Measurements from ENCODE around the gene PBX3.

Gene PBX3

DNA sequence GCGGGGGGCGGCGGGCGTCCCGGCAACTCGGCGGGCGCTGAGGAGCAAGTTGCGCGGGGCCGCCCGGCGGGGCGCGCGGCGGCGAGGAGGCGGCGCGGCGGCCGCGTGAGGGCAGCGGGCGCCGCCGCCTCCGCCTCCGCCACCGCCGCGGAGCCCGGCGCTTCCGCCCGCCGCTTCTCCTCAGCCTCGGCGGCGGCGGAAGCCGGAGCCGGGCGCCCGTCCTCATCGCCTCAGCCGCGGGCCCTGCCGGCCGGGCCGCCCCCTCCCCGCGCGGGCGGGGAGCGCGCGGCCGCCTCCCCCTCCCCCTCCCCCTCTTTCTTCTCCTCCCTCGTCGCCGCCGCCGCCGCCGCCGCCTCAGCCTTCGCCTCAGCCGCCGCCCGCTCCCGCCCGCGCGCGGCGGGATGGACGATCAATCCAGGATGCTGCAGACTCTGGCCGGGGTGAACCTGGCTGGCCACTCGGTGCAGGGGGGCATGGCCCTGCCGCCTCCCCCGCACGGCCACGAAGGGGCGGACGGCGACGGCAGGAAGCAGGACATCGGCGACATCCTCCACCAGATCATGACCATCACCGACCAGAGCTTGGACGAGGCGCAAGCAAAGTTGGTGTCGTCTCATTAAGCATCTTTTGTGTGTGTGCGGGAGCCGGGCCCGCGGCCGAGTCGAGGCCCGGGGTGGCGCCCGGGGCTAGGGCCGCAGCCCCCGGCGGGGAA is at the start of gene PBX3:
PBX3 (plus strand) TSS at position 321 of the 712 bp plus-strand sequence.
- peak; percentile 57 for DNase-seq (ENCODE audit: low read depth)

DNA sequence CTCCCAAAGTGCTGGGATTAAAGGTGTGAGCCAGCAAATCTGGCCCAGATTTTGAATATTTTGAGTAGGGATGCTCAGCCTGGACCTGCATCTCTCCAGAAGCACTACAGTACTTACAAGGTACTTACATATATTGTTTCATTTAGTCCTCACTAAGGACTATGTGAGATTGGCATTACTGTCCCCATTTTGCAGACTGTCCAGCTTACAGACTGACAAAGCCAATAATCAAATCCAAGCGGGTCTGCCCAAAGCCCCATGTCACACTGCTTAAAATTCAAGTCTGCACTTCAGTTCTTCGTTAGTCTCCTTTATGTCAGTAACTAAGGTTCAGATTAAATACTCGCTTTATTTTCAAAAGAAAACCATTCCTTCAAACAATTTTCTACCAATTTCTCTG is 47.3 kb upstream of the PBX3 start:
- DNase-seq (ENCODE audit: low read depth): no peak

GRCh38 chr9:125700791-125701190 is 46.4 kb upstream of the PBX3 start:
- DNase-seq (ENCODE audit: low read depth): peak; percentile 14

GRCh38 chr9:125701351-125701750 is 45.8 kb upstream of the PBX3 start:
- DNase-seq (ENCODE audit: low read depth): peak; percentile 42

DNA sequence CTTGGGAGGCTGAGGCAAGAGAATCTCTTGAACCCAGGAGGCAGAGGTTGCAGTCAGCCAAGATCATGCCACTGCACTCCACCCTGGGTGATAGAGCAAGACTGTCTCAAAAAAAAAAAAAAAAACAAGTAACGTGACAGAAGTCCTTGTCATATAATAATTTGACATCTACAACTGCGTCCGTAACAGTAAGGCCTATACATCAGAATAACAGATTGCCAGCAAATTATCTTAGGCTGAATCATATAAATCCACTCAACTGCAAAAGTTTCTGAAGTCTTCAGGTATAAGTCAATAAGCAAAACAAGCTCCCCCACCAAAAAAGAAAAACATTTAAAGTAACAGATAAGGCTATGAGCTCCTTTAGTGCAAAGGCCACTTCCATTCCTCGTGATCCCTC is 43.5 kb upstream of the PBX3 start:
- DNase-seq (ENCODE audit: low read depth): no peak

DNA sequence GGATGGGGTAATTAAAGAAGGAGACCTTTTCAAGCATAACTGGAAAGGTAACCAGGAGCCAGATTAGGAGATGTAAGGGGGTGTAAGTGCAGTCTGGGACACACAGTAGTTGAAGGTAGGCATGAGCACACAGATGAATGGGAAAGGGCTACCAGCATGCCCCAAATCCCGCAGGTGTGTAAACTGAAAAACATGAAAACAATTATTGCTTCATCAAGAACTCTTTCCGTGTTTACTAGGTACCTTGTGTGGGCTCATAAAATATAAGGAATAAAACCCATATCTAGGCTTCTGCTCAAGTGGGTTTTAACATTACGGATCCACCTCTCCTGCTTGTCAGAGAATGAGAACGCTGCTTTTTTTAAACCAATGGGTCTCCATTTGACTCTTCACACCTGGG is 41.3 kb upstream of the PBX3 start:
- no peak for DNase-seq (ENCODE audit: low read depth)

DNA sequence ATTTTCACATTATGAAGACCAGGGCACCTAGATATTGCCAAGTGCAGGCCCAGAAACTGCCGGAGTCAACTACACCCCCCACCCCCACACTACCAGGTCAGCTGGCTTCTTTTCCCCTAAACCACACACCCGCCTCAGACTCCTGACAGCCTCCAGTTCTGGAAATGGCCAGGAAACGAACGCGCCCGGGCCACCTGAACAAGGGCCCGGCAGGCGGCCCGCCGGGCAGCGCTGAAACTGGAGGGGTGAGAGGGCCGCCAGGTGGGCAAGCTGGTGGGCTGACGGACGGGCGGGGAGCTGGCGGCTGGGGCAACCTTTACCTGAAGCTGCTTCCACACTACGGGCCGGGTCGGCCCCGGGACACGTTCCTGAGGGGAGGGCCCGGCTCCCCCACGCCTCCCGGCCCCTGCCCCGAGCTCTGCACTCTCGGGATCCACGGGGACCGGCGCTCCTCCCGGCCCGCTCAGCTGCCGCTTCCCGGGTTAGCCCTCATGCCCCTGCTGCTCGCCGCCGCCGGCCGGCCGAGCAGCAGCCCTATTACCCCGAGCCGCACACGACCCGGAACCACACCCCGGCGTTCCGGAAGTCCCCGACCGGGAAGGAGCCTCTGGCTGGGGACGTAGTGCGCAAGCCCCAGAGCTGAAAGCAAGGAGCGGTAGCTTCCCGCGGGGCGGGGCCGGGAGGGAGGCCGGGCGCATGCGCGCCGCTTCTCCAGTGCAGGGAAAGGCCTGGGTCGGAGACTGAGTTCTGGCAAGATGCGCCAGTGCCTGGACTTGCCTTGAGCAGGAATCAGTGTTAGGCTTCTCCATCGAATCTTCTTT is 40.3 kb upstream of the PBX3 start, which contains the start of gene MAPKAP1:
MAPKAP1 (minus strand) TSS at position 558 of the 821 bp plus-strand sequence. CDS start 34,634 bp downstream, outside the sequence.
- peak; percentile 94 for DNase-seq (ENCODE audit: low read depth)

DNA sequence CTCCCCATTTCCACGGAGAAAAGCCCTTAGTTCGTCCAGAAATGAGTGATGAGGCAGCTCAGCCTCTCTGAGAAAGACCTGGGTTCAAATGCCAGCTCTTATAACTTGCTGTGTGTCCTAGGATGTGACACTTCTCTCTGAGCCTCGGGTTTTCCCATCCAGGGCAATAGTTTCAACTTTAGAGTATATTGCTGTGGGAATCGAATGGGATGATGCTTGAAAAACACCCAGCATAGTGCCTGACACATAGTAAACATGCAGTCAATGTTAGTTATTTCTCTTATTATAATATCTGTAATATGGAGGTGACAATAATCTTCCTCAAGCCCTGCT is 39.7 kb upstream of the PBX3 start:
- no peak for DNase-seq (ENCODE audit: low read depth)

- DNase-seq (ENCODE audit: low read depth): no peak
Observed at GRCh38 chr9:125726456-125727132, 20.6 kb upstream of the PBX3 start.

- no peak for DNase-seq (ENCODE audit: low read depth)
Observed at GRCh38 chr9:125730168-125730567, 17.0 kb upstream of the PBX3 start.

GRCh38 chr9:125732562-125732961 is 14.6 kb upstream of the PBX3 start:
- no peak for DNase-seq (ENCODE audit: low read depth)

DNA sequence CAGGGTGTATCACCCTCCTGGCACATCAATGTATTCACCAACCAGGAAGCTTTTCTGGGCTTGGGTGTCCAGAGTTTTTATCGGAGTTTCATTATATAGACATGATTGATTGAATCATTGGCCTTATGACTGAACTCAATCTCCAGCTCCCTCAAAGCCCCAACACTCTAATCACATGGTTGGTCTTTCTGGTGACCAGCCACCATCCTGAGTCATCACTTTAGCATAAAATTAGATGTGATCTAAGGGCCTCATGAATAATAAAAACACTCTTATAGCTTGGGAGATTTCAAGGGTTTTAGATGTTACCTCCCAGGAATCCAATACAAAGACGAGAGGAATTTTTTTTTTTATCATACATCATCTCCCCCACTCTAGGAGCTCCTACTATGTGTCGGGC is 7.7 kb upstream of the PBX3 start:
- no peak for DNase-seq (ENCODE audit: low read depth)

GRCh38 chr9:125742657-125743056 is 4.5 kb upstream of the PBX3 start:
- no peak for DNase-seq (ENCODE audit: low read depth)

- DNase-seq (ENCODE audit: low read depth): peak; percentile 71
Observed at GRCh38 chr9:125743682-125744428, 3.3 kb upstream of the PBX3 start.

DNA sequence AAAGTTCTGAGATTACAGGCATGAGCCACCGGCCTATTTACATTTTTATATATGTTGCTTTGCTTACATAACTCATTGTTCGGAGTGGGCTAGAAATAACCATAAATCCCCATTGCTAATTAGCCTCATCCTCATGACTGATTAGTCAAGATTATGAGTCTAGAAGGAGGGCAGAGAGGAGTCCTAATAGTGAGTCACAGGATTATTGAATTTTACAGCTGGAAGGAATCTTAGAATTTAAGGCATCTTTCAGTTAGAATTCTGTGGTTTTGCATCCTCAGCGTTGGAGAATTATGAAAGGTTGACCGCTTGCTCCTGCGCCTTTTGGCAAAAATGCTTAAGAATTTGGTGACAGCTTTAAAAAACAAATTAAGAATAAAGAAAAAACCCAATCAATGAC is 2.6 kb upstream of the PBX3 start:
- peak; percentile 81 for DNase-seq (ENCODE audit: low read depth)

- peak; percentile 60 for DNase-seq (ENCODE audit: low read depth)
Observed at GRCh38 chr9:125745018-125745417, 2.2 kb upstream of the PBX3 start.

- DNase-seq (ENCODE audit: low read depth): no peak
Observed at GRCh38 chr9:125745682-125746016, 1.5 kb upstream of the PBX3 start.

- peak; percentile 93 for DNase-seq (ENCODE audit: low read depth)
Observed at GRCh38 chr9:125746017-125746773, 978 bp upstream of the PBX3 start.

- no peak for DNase-seq (ENCODE audit: low read depth)
Observed at GRCh38 chr9:125746774-125747052, 460 bp upstream of the PBX3 start.

DNA sequence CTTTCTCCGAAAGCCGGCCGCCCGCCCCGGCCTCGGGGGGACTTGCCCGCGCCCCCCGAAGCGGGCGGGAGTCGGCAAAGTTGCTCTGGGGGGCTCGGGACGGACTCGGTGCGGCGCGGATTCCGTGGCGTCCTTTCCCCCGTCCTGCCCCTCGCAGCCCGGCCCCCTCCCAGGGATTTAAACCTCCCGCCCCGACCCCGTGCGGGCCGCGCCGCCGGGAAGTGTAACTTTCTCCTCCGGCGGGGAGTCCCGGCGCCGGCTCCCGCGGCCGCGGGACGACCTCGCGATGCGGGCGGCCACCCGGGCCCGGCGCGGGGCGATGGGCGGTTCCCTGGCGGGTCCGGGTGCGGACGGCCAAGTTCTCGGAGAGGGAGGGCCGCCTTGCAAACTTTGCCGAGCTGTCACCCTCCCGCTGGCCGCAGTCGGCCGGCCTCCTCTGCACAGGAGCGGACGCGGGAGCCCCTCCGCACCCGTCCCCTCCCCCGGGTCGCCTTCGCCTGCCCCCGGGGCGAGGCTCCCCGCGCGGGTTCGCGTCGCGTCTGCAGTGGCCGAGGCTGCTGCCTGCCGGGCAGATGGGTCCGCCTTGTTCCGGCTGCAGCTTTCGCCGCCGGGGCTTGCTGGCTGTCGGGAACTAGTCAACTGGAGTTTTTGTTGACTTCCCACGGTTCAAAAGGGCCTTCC is 732 bp downstream of the PBX3 start:
- no peak for DNase-seq (ENCODE audit: low read depth)

DNA sequence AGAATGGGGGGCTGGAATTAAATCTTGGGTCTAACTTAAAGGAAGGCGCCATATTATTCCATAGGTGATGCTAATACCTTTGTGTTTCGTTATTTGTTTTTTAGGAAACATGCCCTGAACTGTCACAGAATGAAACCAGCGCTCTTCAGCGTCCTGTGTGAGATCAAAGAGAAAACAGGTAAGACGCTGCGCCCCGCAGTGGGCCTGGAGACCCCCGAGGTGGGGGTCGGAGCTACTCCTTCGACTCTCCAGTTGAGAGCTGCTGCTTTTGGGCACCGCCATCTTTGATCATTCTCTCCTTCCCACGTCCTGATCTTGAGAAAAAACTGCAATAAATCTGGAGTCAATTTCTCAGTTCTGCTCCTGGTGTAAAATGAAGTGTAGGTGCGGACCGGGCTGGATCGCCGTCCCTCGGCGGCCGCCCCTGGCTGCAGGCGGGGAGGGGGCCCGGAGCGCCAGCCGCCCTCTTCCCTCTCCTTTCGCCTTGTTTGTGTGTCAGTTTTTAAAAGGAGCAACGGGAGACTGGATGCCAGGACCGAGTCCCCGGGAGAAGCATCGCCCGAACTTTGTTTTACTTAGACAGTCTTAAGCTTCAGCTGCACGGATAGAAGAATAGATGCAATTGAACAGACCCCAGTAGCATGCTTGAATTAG is 1.4 kb downstream of the PBX3 start:
- DNase-seq (ENCODE audit: low read depth): no peak
